Endodermal cell (in vitro differentiated cells): ENCODE measurements around the gene SMCO1. TPM values are rescaled to one million over a fixed set of nuclear protein-coding genes. Genes with fewer than 3 reads are reported as not detected.

Experiments
- DNase-seq: peaks from one replicate; pipeline ENCODE4 v3.0.0-alpha.2; 2017
- H3K27ac ChIP-seq: 2 replicates; pipeline ENCODE4 v1.5.1; 2013; ENCODE audit warnings: mild to moderate bottlenecking, low read depth, low read length, moderate library complexity
- H3K27me3 ChIP-seq: 2 replicates; pipeline ENCODE4 v1.6.1; 2013; ENCODE audit warnings: mild to moderate bottlenecking, low read length, moderate library complexity; ENCODE audit not compliant: insufficient read depth, control insufficient read depth, poor library complexity, severe bottlenecking
- H3K36me3 ChIP-seq: 2 replicates; pipeline ENCODE4 v1.7.0; 2013; ENCODE audit warnings: mild to moderate bottlenecking, low read length, moderate library complexity; ENCODE audit not compliant: control insufficient read depth, insufficient read depth
- H3K4me1 ChIP-seq: one replicate; pipeline ENCODE4 v1.7.0; 2013; ENCODE audit warnings: low read length; ENCODE audit not compliant: control insufficient read depth, insufficient read depth
- H3K4me3 ChIP-seq: 2 replicates; pipeline ENCODE4 v1.5.1; 2013; ENCODE audit warnings: mild to moderate bottlenecking, low read length, moderate library complexity
- H3K9ac ChIP-seq: 2 replicates; pipeline ENCODE4 v1.6.1; 2013; ENCODE audit warnings: mild to moderate bottlenecking, low read length, moderate library complexity; ENCODE audit not compliant: poor library complexity, severe bottlenecking; ENCODE audit errors: extremely low read depth
- H3K9me3 ChIP-seq: 2 replicates; pipeline ENCODE4 v1.6.1; 2013; ENCODE audit warnings: mild to moderate bottlenecking, low read length, moderate library complexity; ENCODE audit not compliant: control insufficient read depth
- H3K27ac Mint-ChIP-seq: 2 replicates; pipeline ENCODE4 v1.8.0; 2020; ENCODE audit warnings: mixed read lengths
- H3K27me3 Mint-ChIP-seq: 2 replicates; pipeline ENCODE4 v1.8.0; 2021; ENCODE audit warnings: mild to moderate bottlenecking, mixed read lengths; ENCODE audit not compliant: insufficient read depth
- H3K36me3 Mint-ChIP-seq: 2 replicates; pipeline ENCODE4 v1.8.0; 2020; ENCODE audit warnings: low read depth, mixed read lengths
- H3K4me1 Mint-ChIP-seq: 2 replicates; pipeline ENCODE4 v1.8.0; 2020; ENCODE audit warnings: mixed read lengths
- H3K4me3 Mint-ChIP-seq: 2 replicates; pipeline ENCODE4 v1.8.0; 2020; ENCODE audit warnings: mild to moderate bottlenecking, moderate library complexity, mixed read lengths
- H3K9me3 Mint-ChIP-seq: 2 replicates; pipeline ENCODE4 v1.8.0; 2020; ENCODE audit warnings: mild to moderate bottlenecking, mixed read lengths
- CTCF ChIP-seq: fragments of 200-600 bp; sonication (generic); conservative IDR thresholded peaks from 2 replicates; pipeline ENCODE4 v1.5.0; 2021; ENCODE audit warnings: antibody characterized with exemption, mild to moderate bottlenecking
- WGBS, 2 experiments: methylation state at CpG; one replicate each; pipeline versions ENCODE4 v1.1.5 to v1.1.7; 2013; ENCODE audit warnings: missing lambda C conversion rate in 2 of 2, mixed read lengths in 1 of 2; ENCODE audit not compliant: insufficient coverage in 1 of 2, insufficient read length in 1 of 2; 5-methylcytosine and 5-hydroxymethylcytosine counted together
- total RNA-seq, 2 donors: library from RNA; stranded (reverse); fragmentation: NEBNext Ultra II Directional in 1 of 2; extraction: Animal tissue kit (Norgen Biotek cat#: 25700) in 1 of 2; gene quantifications; 2 replicates in 1 of 2; 3 replicates in 1 of 2; pipeline ENCODE4 v1.2.1, GENCODE V29; 2021

Gene SMCO1
- total RNA-seq, 2 donors from 2014 or later, result not detected

DNA sequence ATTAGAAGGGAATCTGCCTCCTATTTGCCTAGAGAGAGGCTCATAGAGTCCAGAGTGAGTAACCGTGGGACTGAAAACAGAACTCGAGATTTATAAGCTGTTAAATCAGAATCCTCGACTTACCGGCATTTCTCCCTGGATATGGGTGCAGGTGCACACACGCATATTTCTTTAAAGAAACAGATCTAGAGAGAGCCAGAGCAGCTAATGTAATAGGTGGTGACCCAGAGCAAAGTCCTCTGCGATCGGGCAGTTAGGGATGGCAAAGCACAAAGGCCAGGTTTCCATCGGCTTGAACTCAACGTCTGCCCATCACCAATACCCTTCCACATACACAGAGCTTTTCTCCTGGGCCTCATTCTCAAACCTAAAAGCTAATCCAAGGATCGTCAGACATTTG, 25.4 kb downstream of the SMCO1 start:
- peaks cover 32% of the 10 kb centered on the region for H3K36me3 Mint-ChIP-seq
- no peak overlapping the region for H3K27ac Mint-ChIP-seq
- Histone ChIP-seq H3K27me3 (no peaks in the 10 kb centered on the region), H3K27ac (no peak overlapping the region), H3K4me1 (no peaks in the 10 kb centered on the region), H3K4me3 (no peak overlapping the region), H3K9ac (no peak overlapping the region), H3K36me3 (peaks cover 47% of the 10 kb centered on the region), H3K9me3 (no peaks in the 10 kb centered on the region)
- H3K27me3 Mint-ChIP-seq, result no peaks in the 10 kb centered on the region
- H3K4me3 Mint-ChIP-seq, result no peak overlapping the region
- DNase-seq, result no peak
- WGBS, 2 experiments, result 95 to 97% methylated on average over 5 to 10 of the region's 10 CpGs
- no peaks in the 10 kb centered on the region for H3K9me3 Mint-ChIP-seq
- TF ChIP-seq CTCF, result no peak
- no peaks in the 10 kb centered on the region for H3K4me1 Mint-ChIP-seq

DNA sequence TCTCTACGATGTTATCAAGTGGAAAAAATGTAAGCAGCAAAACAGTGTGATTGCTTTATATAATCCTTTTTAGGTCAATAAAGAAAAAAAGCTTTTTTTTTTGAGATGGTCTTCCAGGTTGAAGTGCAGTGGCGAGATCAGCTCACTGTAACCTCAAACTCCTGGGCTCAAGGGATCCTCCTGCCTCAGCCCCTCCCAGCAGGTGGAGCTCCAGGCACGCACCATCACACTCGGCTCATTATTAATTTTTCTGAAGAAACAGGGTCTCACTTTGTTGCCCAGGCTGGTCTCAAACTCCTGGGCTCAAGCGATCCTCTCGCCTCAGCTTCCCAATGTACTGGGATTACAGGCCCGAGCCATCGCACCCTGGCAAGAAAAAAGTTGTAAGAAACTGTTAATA, 28.9 kb downstream of the SMCO1 start:
- peaks cover 68% of the 10 kb centered on the region for H3K36me3 ChIP-seq

GRCh38 chr3:196477678-196478077, 37.5 kb downstream of the SMCO1 start:
- Mint-ChIP-seq H3K27ac (no peak overlapping the region), H3K4me3 (no peak overlapping the region), H3K4me1 (no peaks in the 10 kb centered on the region), H3K36me3 (peaks cover 62% of the 10 kb centered on the region), H3K9me3 (no peaks in the 10 kb centered on the region), H3K27me3 (no peaks in the 10 kb centered on the region)
- H3K4me1 ChIP-seq, result no peaks in the 10 kb centered on the region
- no peaks in the 10 kb centered on the region for H3K9me3 ChIP-seq
- no peak overlapping the region for H3K4me3 ChIP-seq
- peaks cover 73% of the 10 kb centered on the region for H3K36me3 ChIP-seq
- no peak overlapping the region for H3K27ac ChIP-seq
- H3K27me3 ChIP-seq, result no peaks in the 10 kb centered on the region
- DNase-seq, result no peak
- no peak for TF ChIP-seq CTCF
- no peak overlapping the region for H3K9ac ChIP-seq
- WGBS, 2 experiments, result 88 to 92% methylated on average over 1 to 4 of the region's 4 CpGs

More for the DNA sequence above, 28.9 kb downstream of the SMCO1 start:
- no peaks in the 10 kb centered on the region for H3K4me1 Mint-ChIP-seq
- Histone ChIP-seq H3K4me3 (no peak overlapping the region), H3K4me1 (no peaks in the 10 kb centered on the region), H3K9ac (no peak overlapping the region), H3K27ac (no peak overlapping the region), H3K9me3 (no peaks in the 10 kb centered on the region), H3K27me3 (no peaks in the 10 kb centered on the region)
- peaks cover 46% of the 10 kb centered on the region for H3K36me3 Mint-ChIP-seq
- H3K27ac Mint-ChIP-seq, result no peak overlapping the region
- no peaks in the 10 kb centered on the region for H3K27me3 Mint-ChIP-seq
- TF ChIP-seq CTCF, result peak; percentile 63
- H3K4me3 Mint-ChIP-seq, result no peak overlapping the region
- no peaks in the 10 kb centered on the region for H3K9me3 Mint-ChIP-seq
- peak; percentile 58 for DNase-seq
- WGBS, 2 experiments, result 89 to 97% methylated on average over 6 to 8 of the region's 8 CpGs
